ENCODE measurements around the gene IL23R.

DNA sequence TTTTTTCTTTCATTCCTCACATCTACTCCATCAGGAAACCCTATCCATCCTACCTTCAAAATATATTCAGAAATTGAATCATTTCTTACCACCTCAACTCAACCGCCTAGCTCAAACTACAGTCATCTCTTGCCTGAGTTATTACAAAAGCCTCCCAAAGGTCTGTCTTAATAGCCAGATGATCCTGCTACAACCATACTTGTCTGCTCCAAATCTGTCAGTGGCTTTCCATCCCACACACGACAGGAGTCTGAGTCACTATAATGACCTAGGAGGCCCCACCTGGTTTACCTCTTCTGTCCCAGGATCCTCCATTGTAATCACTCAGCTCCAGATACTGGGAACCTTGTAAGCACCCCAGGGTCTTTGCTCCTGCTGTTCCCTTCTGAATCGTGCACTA, 104.3 kb downstream of the IL23R start:
- no peak for TF ChIP-seq EZH2 (IDR thresholded peaks at IDR 0.05; ENCODE audit: insufficient read depth, poor library complexity, severe bottlenecking)
- TF ChIP-seq EZH2phosphoT487 (IDR thresholded peaks at IDR 0.05; ENCODE audit: insufficient read depth, low read depth), result no peak

Data from GM23248 (cell line).